SK-N-MC (cell line): ENCODE measurements around the gene NSD1.

Experiments
- DNase-seq: peaks from one replicate; pipeline ENCODE4 v3.0.0-alpha.2; 2011; ENCODE audit warnings: low read depth, low spot score
- H3K27ac ChIP-seq: fragments of 200-600 bp; sonication (generic); 2 replicates; pipeline ENCODE4 v1.5.1; 2016; ENCODE audit warnings: mixed run types
- H3K36me3 ChIP-seq: fragments of 200-600 bp; sonication (generic); 2 replicates; pipeline ENCODE4 v1.6.1; 2017; ENCODE audit warnings: antibody characterized with exemption, low read length, mixed read lengths; ENCODE audit not compliant: insufficient read depth
- H3K4me3 ChIP-seq: fragments of 200-600 bp; sonication (generic); 2 replicates; pipeline ENCODE4 v1.5.1; 2016
- H3K9ac ChIP-seq: fragments of 200-600 bp; sonication (generic); 2 replicates; pipeline ENCODE4 v1.8.0; 2017; ENCODE audit warnings: mixed run types, mixed read lengths; ENCODE audit not compliant: insufficient read length
- H3K9me3 ChIP-seq: fragments of 200-600 bp; sonication (generic); 2 replicates; pipeline ENCODE4 v1.6.1; 2017; ENCODE audit warnings: low read depth, mild to moderate bottlenecking, antibody characterized with exemption, low read length, moderate library complexity, mixed read lengths
- EZH2 ChIP-seq: fragments of 200-600 bp; sonication (generic); IDR thresholded peaks from one replicate; pipeline ENCODE4 v1.6.1; 2017; ENCODE audit warnings: antibody characterized with exemption
- FOXP2 ChIP-seq: optimal IDR thresholded peaks from 2 replicates; pipeline ENCODE3; 2011; ENCODE audit warnings: mild to moderate bottlenecking, moderate library complexity; ENCODE audit not compliant: insufficient read depth; ENCODE audit errors: extremely low read length, control extremely low read depth
- POLR2AphosphoS5 ChIP-seq: IDR thresholded peaks from 2 replicates; pipeline ENCODE4 v1.6.1; 2012; ENCODE audit warnings: mild to moderate bottlenecking, low read depth, low read length, borderline replicate concordance

Gene NSD1

GRCh38 chr5:177329883-177330282 is 196.3 kb downstream of the NSD1 start:
- H3K9ac ChIP-seq = no peak overlapping the region
- no peak for DNase-seq
- no peaks in the 10 kb centered on the region for H3K9me3 ChIP-seq
- peaks cover 22% of the 10 kb centered on the region; the same call in 1 of the 2 replicates for H3K36me3 ChIP-seq
- H3K27ac ChIP-seq = no peak overlapping the region
- TF ChIP-seq FOXP2 = no peak
- no peak for TF ChIP-seq EZH2
- no peak for TF ChIP-seq POLR2AphosphoS5
- no peak overlapping the region for H3K4me3 ChIP-seq

GRCh38 chr5:177330991-177331842 is 197.6 kb downstream of the NSD1 start:
- no peak for DNase-seq
- H3K36me3 ChIP-seq = peaks cover 30% of the 10 kb centered on the region; the same call in 1 of the 2 replicates
- no peak overlapping the region for H3K9ac ChIP-seq
- no peak overlapping the region for H3K27ac ChIP-seq
- no peak overlapping the region for H3K4me3 ChIP-seq
- TF ChIP-seq EZH2 = no peak
- TF ChIP-seq FOXP2 = no peak
- no peak for TF ChIP-seq POLR2AphosphoS5
- H3K9me3 ChIP-seq = no peaks in the 10 kb centered on the region

GRCh38 chr5:177332031-177332895 is 198.7 kb downstream of the NSD1 start:
- peaks cover 39% of the 10 kb centered on the region; the same call in 1 of the 2 replicates for H3K36me3 ChIP-seq
- TF ChIP-seq FOXP2 (no peak), POLR2AphosphoS5 (no peak), EZH2 (no peak)

GRCh38 chr5:177332896-177333260 is 199.3 kb downstream of the NSD1 start:
- peaks cover 43% of the 10 kb centered on the region; the same call in 1 of the 2 replicates for H3K36me3 ChIP-seq
- H3K4me3 ChIP-seq = no peak overlapping the region
- DNase-seq = no peak
- no peak for TF ChIP-seq POLR2AphosphoS5
- TF ChIP-seq EZH2 = no peak
- no peak for TF ChIP-seq FOXP2
- H3K27ac ChIP-seq = no peak overlapping the region
- no peaks in the 10 kb centered on the region for H3K9me3 ChIP-seq
- no peak overlapping the region for H3K9ac ChIP-seq

More at GRCh38 chr5:177332031-177332895, 198.7 kb downstream of the NSD1 start:
- no peak for DNase-seq
- Histone ChIP-seq H3K27ac (no peak overlapping the region), H3K9ac (no peak overlapping the region), H3K9me3 (no peaks in the 10 kb centered on the region), H3K4me3 (no peak overlapping the region)

- H3K4me3 ChIP-seq = no peak overlapping the region
- H3K27ac ChIP-seq = no peak overlapping the region
- no peak overlapping the region for H3K9ac ChIP-seq
- H3K9me3 ChIP-seq = no peaks in the 10 kb centered on the region
- no peak for DNase-seq
- peaks cover 43% of the 10 kb centered on the region; the same call in 1 of the 2 replicates for H3K36me3 ChIP-seq
- no peak for TF ChIP-seq POLR2AphosphoS5
- TF ChIP-seq FOXP2 = no peak
- no peak for TF ChIP-seq EZH2
Observed at GRCh38 chr5:177333420-177334154, 200.0 kb downstream of the NSD1 start.

GRCh38 chr5:177334155-177334551 is 200.6 kb downstream of the NSD1 start:
- Histone ChIP-seq H3K27ac (no peak overlapping the region), H3K9ac (no peak overlapping the region), H3K4me3 (no peak overlapping the region), H3K36me3 (peaks cover 43% of the 10 kb centered on the region; the same call in 1 of the 2 replicates), H3K9me3 (no peaks in the 10 kb centered on the region)
- no peak for TF ChIP-seq POLR2AphosphoS5
- TF ChIP-seq FOXP2 = no peak
- no peak for TF ChIP-seq EZH2
- no peak for DNase-seq

GRCh38 chr5:177334781-177335700 is 201.5 kb downstream of the NSD1 start:
- TF ChIP-seq EZH2 (no peak), POLR2AphosphoS5 (no peak), FOXP2 (no peak)
- no peak overlapping the region for H3K9ac ChIP-seq
- no peak overlapping the region for H3K4me3 ChIP-seq
- H3K9me3 ChIP-seq = no peaks in the 10 kb centered on the region
- H3K27ac ChIP-seq = no peak overlapping the region
- H3K36me3 ChIP-seq = peaks cover 43% of the 10 kb centered on the region; the same call in 1 of the 2 replicates
- DNase-seq = no peak
